HepG2 (cell line): ENCODE data around the gene MYO15A. TPM values are rescaled to one million over a fixed set of nuclear protein-coding genes. Genes with fewer than 3 reads are reported as not detected.
A peak's percentile ranks its signal among the peaks of the same experiment; 100 is the strongest.

Experiments
- MTA1 ChIP-seq: sonication (generic); formaldehyde crosslinking; IDR thresholded peaks from 2 replicates; pipeline ENCODE4 v1.4.0; 2020; ENCODE audit warnings: missing genetic modification reagents, mild to moderate bottlenecking, borderline replicate concordance
- MYC ChIP-seq: sonication (generic); formaldehyde crosslinking; IDR thresholded peaks from 2 replicates; pipeline ENCODE4 v1.9.0; 2021; ENCODE audit warnings: missing genetic modification reagents, borderline replicate concordance
- RBAK ChIP-seq: sonication (generic); formaldehyde crosslinking; IDR thresholded peaks from 2 replicates; pipeline ENCODE4 v1.5.1; 2020; ENCODE audit warnings: mild to moderate bottlenecking, missing genetic modification reagents
- SALL1 ChIP-seq: sonication (generic); formaldehyde crosslinking; IDR thresholded peaks from 2 replicates; pipeline ENCODE4 v1.8.0; 2022; ENCODE audit warnings: mild to moderate bottlenecking, missing genetic modification reagents
- ZNF263 ChIP-seq: sonication (generic); formaldehyde crosslinking; IDR thresholded peaks from 2 replicates; pipeline ENCODE4 v1.4.0; 2020; ENCODE audit warnings: missing genetic modification reagents
- ZNF430 ChIP-seq: sonication (generic); formaldehyde crosslinking; IDR thresholded peaks from 2 replicates; pipeline ENCODE4 v1.9.0; 2021; ENCODE audit warnings: mild to moderate bottlenecking, missing genetic modification reagents
- ZNF484 ChIP-seq: sonication (generic); formaldehyde crosslinking; IDR thresholded peaks from 2 replicates; pipeline ENCODE4 v1.5.1; 2020; ENCODE audit warnings: mild to moderate bottlenecking, low read depth, missing genetic modification reagents, borderline replicate concordance
- ZNF563 ChIP-seq: sonication (generic); formaldehyde crosslinking; IDR thresholded peaks from 2 replicates; pipeline ENCODE4 v1.8.0; 2022; ENCODE audit warnings: mild to moderate bottlenecking, moderate library complexity, missing genetic modification reagents
- polyA plus RNA-seq, 8 experiments: library from polyadenylated mRNA; depleted of rRNA in 3 of 8; stranded (reverse) in 7 of 8; unstranded in 1 of 8; fragments of >200 nt; fragmentation: Illumina TruSeq in 4 of 8; extraction: Trizol in 4 of 8; gene quantifications; 2 replicates each; pipeline versions ENCODE4 v1.2.1 to v1.2.3, GENCODE V29; 2011 to 2016; ENCODE audit warnings: low read depth in 4 of 8, missing spikeins in 1 of 8, mixed read lengths in 1 of 8; ENCODE audit not compliant: insufficient read depth in 1 of 8
- total RNA-seq, 5 experiments: library from RNA; depleted of rRNA; stranded (reverse); fragments of >200 nt; fragmentation: Illumina TruSeq; extraction: Trizol; gene quantifications; 2 replicates each; pipeline ENCODE4 v1.2.3, GENCODE V29; 2016; ENCODE audit warnings: low read depth in 1 of 5
- TF ChIP-seq, protein P1 (sequence below): sonication (generic); formaldehyde crosslinking; IDR thresholded peaks from 2 replicates; pipeline ENCODE4 v1.4.0; 2020; ENCODE audit warnings: missing genetic modification reagents
- TF ChIP-seq, protein P2 (sequence below): sonication (generic); formaldehyde crosslinking; IDR thresholded peaks from 2 replicates; pipeline ENCODE4 v1.4.0; 2020; ENCODE audit warnings: mild to moderate bottlenecking, missing genetic modification reagents, borderline replicate concordance

The MYO15A gene
- total and polyA plus RNA-seq, 2 of the 13 experiments (the other 11 are each of a cell fraction or from before 2014, with no cell fraction given): 0.07 to 0.20 TPM

DNA sequence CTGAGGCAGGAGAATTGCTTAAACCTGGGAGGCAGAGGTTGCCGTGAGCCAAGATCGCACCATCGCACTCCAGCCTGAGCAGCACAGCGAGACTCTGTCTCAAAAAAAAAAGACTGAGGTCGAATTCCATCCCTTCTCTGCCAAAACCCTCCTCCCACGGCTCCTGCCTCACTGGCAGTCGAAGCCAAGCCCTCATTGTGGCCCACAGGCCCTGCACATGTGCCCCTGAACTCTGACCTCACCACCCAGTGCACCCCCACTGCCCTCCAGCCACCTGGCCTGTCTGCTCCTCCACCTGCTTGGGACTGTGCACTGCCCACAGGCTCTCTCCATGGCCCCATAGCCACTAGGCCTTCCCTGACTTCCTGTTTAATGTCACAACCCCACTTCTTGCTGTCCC, 7.0 kb downstream of the MYO15A start (continued):
- TF ChIP-seq, protein P1, sequence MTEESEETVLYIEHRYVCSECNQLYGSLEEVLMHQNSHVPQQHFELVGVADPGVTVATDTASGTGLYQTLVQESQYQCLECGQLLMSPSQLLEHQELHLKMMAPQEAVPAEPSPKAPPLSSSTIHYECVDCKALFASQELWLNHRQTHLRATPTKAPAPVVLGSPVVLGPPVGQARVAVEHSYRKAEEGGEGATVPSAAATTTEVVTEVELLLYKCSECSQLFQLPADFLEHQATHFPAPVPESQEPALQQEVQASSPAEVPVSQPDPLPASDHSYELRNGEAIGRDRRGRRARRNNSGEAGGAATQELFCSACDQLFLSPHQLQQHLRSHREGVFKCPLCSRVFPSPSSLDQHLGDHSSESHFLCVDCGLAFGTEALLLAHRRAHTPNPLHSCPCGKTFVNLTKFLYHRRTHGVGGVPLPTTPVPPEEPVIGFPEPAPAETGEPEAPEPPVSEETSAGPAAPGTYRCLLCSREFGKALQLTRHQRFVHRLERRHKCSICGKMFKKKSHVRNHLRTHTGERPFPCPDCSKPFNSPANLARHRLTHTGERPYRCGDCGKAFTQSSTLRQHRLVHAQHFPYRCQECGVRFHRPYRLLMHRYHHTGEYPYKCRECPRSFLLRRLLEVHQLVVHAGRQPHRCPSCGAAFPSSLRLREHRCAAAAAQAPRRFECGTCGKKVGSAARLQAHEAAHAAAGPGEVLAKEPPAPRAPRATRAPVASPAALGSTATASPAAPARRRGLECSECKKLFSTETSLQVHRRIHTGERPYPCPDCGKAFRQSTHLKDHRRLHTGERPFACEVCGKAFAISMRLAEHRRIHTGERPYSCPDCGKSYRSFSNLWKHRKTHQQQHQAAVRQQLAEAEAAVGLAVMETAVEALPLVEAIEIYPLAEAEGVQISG (CRISPR knock-in tag): 0 out of 2 replicates have a peak, but pooled peaks have one; percentile 16
- 0 out of 2 replicates have a peak, but pooled peaks have one; percentile 17 for TF ChIP-seq ZNF430 (CRISPR knock-in tag)
- peak; percentile 66; the same call in 1 of the 2 replicates for TF ChIP-seq MTA1 (CRISPR knock-in tag)
- peak; percentile 66 for TF ChIP-seq ZNF263 (CRISPR knock-in tag)
- peak; percentile 28; the same call in 1 of the 2 replicates for TF ChIP-seq RBAK (CRISPR knock-in tag)
- no peak for TF ChIP-seq ZNF484 (CRISPR knock-in tag)
- TF ChIP-seq MYC (CRISPR knock-in tag): 0 out of 2 replicates have a peak, but pooled peaks have one; percentile 34
- TF ChIP-seq, protein P2, sequence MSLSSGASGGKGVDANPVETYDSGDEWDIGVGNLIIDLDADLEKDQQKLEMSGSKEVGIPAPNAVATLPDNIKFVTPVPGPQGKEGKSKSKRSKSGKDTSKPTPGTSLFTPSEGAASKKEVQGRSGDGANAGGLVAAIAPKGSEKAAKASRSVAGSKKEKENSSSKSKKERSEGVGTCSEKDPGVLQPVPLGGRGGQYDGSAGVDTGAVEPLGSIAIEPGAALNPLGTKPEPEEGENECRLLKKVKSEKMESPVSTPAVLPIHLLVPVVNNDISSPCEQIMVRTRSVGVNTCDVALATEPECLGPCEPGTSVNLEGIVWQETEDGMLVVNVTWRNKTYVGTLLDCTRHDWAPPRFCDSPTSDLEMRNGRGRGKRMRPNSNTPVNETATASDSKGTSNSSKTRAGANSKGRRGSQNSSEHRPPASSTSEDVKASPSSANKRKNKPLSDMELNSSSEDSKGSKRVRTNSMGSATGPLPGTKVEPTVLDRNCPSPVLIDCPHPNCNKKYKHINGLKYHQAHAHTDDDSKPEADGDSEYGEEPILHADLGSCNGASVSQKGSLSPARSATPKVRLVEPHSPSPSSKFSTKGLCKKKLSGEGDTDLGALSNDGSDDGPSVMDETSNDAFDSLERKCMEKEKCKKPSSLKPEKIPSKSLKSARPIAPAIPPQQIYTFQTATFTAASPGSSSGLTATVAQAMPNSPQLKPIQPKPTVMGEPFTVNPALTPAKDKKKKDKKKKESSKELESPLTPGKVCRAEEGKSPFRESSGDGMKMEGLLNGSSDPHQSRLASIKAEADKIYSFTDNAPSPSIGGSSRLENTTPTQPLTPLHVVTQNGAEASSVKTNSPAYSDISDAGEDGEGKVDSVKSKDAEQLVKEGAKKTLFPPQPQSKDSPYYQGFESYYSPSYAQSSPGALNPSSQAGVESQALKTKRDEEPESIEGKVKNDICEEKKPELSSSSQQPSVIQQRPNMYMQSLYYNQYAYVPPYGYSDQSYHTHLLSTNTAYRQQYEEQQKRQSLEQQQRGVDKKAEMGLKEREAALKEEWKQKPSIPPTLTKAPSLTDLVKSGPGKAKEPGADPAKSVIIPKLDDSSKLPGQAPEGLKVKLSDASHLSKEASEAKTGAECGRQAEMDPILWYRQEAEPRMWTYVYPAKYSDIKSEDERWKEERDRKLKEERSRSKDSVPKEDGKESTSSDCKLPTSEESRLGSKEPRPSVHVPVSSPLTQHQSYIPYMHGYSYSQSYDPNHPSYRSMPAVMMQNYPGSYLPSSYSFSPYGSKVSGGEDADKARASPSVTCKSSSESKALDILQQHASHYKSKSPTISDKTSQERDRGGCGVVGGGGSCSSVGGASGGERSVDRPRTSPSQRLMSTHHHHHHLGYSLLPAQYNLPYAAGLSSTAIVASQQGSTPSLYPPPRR (CRISPR knock-in tag): 0 out of 2 replicates have a peak, but pooled peaks have one; percentile 28
- no peak for TF ChIP-seq ZNF563 (CRISPR knock-in tag)
- TF ChIP-seq SALL1 (CRISPR knock-in tag): peak; percentile 35; the same call in 1 of the 2 replicates
